GM19467 (cell line): ENCODE results near the gene FGF18.

Experiments used
- ATAC-seq: cut with Tn5 transposase; IDR thresholded peaks from one replicate; pipeline ENCODE4 v1.9.1; 2021; ENCODE audit warnings: mild to moderate bottlenecking, moderate library complexity; ENCODE audit not compliant: unreplicated experiment

Gene FGF18

DNA sequence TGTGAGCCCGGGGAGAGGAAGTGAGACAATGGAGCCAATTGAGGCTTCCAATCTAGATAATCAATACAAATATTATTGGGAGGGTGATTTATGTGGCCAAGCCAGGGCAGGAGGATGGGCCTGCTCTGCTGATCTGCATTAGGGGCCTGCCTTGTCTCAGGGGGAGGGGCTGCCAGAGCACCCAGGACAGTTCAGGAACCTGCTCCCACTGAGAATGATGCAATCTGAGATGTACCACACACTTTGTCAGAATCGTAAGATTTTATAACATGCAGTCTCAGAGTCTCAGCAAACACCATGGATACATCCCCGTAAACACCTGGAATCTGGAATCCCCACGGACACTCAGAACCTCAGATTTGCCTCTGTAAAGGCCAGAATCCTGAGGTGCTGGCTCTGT, 19.3 kb downstream of the FGF18 start:
- no peak for ATAC-seq

DNA sequence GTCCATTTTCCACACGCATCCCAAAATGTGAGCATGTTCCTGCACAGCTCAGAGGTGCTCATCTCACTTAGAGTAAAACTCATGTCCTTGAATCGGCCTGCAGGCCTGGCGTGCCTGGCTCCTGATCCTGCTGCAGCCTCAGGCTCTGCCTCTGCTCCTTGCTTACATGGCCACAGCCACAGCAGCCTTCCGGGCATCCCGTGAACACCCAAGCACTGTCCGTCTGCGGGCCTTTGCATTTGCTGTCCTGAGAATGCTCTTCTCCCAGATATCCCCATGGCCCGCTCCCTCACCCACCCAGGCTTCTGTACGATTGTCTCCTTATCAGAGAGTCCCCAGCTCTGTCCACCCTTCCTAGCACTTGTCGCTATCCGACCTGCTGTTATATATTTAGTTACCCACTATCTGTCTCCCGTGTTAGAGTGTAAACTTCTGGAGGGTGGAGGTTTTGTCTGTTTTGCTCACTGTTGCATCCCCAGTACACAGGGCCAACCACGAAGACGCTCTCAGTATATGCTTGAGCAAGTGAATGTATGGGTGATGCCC, 21.9 kb downstream of the FGF18 start:
- ATAC-seq: no peak

DNA sequence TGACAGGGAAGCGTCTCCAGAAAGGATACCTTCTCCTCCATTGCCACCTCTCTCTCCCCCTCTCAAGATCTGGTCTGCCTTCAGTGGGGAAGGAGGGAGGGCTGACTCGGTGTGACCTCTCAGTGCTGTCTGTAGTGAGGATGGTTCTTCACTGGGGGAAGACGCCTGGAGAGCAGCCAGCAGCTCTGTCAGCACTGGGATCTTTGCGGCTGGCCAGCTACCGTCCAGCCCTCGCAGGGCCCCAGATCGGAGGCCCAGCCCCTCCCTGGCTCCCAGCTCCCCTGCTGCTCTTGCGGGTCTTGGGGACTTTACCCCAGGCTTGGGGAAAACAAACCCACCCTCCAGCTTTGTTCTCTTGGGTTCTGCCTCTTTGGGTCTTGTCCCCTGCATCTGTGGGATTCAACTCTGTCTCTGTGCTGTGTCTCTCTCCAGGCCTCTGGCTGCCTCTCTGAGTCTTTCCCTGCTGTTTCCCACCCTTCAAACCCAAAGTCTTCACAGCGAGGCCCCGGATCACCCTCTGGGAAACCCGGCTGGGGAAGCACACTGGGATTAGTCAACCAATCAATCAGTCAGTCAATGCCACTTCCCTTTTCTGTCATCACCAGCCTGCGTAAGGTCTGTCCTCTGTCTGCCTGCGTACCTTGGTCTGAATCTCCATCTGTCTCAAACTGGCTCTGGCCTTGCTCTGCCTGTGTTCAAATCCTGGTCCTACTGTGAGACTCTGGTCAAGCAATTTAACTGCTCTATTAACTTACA, 23.0 kb downstream of the FGF18 start:
- ATAC-seq: no peak

DNA sequence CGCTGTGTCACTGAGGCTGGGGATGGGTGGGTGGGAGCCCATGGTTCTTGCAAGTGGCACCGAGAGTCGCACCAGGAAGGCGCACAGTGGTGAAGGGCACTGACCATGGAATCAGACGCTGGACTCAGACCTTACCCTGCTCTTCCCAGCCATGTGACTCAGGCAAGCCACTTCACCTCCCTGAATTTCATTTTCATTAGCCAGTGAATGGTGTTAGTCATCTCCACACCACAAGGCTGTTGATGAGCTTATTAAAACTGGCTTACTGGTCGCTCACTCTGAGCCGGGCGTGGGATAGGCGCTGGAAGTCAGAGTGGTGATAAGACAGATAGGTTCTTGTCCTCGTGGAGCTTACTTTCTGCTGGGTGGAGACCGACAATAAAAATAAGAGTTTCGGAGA, 25.1 kb downstream of the FGF18 start:
- ATAC-seq: no peak

DNA sequence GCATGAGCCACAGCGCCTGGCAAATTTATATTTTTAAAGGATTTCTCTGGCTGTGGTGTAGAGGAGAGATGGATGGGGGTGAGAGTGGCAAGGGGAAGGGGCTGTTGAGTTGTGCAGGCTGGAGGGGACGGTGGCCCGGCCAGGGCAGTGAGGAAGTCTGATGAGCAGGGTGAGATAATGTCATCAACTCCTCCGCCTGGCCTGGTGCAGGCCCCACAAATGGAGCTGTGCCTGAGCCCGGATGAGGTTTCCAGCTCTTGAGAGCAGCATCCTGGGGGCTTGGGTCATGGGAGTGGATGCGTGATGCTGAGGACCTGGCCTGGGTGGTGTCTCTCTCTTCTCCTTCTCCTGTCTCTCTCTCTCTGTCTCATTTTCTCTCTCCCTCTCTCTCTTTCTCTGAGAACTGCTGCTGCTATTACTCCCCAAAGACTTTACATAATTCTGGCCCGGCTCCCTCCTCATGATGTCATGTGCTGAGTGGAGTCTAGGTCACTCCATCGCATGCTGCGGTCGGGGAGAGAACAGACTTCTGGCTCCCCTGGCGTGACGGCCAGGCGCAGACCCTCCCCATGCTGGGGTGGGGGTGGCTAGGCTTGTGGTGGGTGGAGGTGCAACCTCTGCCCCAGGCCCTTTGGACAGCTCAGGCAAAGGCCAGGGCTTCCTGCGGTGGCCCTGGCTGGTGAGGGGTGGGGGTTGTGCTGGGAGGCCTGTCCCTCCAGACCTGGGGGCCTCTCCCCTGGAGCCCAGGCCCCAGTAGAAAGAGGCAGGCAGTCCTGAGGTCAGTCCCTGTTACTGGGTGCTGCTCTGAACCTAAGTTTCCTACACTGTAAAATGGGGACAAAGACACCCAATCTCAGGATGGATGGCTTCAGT, 26.4 kb downstream of the FGF18 start:
- ATAC-seq: no peak

DNA sequence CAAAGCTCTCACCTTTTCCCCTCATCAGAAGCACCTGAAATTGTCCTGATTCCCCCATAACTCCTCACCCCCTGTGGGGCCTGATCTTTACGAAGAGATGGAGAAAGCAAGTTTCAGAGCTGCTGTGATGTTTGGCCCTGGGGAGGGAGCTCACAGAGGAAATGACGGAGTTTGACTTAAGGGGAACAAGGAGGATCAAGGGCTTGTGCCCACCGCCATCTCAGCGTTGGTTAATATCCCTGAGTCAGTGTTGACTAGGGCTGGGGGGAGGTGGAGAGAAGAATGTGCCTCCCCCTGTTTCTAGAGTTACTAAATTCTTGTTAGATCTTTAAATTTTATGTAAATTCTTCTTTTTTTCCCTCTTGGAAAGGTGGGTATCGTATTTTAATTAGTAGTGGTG, 27.8 kb downstream of the FGF18 start:
- no peak for ATAC-seq

DNA sequence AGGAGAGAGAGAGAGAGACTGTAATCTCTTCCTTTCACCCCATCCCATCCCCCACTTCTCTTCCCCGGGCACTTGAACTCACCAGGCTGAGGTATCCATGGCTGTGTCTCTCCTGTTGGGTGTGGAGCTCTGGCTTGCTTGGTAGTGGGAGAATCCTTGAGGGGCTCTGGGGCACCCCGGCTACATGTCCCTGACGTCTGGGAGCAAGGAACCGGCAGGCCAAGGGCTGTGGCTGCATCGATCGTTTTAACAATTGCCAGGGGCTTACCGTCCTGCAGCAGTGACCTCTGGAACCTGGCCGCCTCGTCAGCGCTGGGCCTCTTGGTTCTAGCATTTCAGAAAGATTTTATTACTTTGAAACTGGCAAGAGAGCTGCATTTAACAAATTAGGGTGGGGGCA, 30.0 kb downstream of the FGF18 start:
- ATAC-seq: no peak

DNA sequence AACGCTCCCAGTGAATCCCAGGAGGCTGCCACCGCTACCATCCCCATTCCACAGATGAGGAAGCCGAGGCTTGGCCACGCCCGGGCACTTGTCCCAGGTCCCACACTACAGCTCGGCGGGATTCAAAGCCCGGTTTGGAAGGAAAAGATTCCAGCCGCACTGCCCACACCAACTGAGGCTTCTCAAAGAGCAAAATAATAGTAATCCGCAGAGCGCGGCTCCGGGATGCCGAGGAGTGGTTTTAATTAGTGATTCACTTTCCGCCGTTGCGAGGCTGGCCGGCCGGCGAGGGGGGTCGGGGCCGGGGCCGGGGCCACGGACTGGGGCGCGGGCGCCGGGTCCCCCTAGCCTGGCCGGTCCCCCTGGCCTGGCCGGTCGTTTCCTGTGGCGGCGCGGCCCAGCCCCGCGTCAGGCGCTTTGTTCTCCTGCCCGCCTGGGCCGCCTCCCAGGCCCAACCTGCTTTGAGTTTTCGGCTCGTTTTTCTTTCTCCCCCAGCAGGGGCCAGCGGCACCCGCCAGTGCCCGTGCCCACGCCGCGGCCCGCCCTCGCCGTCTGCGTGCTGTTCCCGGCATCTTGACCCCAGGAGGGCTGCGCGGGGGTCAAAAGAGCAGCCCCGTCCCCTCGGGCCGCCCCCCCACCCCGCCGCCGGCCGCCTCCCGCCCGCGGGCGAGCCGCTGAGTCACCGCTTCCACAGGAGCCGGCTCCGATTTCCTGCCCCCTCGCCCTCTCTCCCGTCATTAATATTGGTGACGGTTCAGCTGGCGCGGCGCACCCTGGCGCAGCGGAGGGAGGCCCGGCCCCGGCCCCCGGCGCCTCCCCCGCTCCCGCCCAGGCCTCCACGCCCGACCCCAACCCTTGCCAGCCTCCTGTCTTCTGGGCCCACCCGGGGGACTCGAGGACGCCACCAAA, 31.2 kb downstream of the FGF18 start:
- no peak for ATAC-seq

DNA sequence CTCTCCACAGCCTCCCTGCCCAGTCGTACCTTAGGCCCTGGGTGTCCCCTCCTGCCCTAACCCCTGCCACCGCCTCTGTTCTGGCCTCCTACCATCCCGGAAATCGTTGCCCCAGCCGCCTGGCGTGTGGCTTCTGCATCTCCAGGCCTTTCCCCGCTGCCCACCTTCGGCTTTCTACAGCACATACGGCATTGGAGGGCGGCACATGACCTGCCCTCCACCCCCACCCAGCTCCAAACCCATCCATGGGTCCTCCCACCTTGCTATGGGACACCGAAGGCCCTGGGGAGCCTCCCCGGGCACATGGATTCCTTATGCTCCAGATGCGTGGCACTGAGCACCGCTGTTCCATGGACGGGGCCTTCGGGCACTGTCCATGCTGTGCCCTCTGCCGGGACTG, 32.0 kb downstream of the FGF18 start:
- ATAC-seq: no peak

DNA sequence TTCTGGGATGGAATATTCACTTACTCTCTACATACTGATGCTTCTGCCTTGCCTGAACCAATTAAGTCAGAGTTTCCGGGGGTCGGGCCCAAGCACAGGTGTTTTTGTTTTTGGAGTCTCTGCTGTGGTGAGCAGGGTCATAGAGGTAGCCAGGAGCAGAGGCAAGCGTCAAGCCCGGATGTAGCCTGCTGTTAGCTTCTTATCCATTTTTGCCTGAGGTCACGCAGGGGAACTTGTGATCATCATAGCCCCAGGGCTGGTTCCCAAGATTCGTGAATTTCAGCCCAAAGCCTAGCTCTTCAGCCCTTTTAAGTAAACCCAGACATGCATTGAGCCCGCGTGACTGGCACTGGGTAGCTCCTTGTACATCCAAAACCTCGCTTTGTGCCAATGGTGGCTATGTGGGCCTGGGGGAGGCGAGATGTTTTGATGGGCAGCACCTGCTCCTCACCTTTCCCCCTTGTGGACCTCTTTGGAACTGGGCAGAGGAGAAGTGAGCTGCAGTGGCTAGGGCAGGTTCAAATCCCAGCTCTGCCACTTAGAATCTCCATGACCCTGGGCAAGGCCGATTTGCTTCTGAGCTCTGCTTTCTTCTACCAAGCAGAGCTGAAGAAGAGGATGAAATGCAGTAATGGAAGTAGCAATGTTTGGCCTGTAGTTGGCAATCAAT, 33.7 kb downstream of the FGF18 start:
- no peak for ATAC-seq

DNA sequence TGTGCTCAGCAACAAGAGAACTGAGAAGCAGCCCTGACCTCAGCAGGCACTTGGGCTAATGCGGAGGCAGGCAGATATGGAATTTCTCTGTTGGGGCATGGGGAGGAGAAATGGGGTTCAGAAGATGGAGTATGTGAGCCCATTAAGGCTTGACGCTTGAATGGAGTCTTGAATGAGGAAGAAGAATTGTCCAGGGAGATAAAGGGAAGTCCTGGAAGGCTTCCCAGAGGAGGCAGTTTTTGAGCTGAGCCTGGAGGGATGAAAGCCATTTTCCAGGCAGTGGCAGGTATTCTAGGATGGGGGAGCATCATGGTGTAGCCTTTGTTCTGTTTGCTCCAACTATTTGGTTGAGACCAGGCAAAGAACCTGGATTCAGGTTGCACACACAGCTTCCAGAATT, 34.5 kb downstream of the FGF18 start:
- no peak for ATAC-seq

DNA sequence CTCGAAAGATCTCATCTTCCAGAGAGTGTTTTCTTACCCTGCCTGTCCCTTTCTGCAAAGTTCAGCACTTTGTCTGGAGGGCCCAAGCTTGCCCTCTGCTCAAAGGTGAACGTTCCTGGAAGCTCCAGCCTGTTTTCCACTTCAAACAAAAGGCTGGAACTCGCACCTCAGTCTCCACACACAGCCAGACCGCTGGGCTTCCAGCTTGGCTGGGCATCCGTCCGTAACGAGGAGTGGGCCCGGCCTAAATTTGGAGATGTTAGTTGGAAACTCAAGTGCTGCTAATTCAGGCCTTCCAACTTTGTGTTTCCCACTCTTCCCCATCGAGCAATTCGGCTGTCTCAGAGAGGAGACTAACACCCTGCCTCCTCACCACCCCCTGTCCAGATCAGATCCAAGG, 35.1 kb downstream of the FGF18 start:
- ATAC-seq: no peak

DNA sequence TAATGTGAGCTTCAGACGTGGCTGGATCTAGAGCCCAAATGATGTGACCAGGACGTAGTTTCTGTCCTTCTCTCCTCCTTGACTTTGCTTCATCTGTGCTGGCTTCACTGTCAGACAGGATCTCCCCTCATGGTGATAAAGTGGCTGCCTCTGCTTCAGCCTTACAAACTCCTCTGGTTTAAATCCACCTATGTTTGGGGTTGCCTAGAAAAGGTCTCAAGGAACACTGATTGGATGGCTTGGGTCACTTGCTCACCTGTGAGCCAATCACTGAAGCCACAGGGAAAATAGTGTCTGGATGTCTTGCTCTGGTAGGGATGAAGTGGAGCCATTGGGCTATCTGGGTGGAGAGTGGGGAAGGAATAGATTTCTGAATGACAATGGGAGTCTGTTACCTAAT, 36.1 kb downstream of the FGF18 start:
- ATAC-seq: no peak

DNA sequence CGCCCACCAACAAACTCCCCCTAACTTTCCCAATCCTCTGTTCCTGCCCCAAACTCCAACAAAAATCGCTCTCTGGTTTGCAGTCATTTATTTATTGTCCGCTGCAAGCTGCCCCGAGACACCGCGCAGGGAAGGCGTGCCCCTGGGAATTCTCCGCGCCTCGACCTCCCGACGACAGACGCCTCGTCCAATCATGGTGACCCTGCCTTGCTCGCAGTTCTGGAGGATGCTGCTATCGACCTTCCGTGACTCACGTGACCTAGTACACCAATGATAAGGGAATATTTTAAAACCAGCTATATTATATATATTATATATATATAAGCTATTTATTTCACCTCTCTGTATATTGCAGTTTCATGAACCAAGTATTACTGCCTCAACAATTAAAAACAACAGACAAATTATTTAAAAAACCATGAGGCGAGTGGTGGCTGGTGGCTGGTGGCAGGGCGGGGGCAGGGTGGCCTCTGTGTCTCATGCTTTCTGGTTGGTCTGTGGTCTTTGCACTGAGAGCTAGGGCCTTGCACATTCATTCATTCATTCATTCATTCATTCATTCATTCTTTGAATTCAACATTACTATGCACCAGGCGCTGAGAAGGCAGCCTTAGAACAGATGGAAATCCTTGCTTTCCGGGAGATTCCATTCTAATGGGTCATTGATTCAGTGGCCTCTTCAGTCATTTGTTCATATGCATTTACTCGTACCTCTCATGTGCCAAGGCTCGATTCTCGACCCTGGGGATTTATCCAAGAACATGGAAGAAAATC, 37.9 kb downstream of the FGF18 start:
- ATAC-seq: no peak

DNA sequence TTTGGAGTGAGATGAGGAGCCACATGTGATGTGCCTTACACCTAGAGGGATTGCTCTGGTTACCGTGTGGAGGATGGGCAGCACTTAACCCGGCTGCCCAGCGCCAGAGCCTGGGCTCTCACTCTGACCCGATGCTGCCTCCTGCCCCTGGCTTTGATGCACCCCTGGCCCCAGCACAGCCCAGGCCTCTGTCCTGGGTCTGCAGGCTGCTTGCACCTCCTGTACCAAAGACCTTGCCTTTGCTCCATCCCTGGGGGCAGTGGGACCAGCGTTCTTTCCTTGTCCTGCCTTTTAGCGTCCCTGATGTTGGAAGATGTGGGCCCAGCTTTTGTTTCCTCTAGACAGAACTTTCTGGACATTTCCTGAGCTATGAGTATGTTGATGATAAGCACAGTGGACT, 40.4 kb downstream of the FGF18 start:
- no peak for ATAC-seq

DNA sequence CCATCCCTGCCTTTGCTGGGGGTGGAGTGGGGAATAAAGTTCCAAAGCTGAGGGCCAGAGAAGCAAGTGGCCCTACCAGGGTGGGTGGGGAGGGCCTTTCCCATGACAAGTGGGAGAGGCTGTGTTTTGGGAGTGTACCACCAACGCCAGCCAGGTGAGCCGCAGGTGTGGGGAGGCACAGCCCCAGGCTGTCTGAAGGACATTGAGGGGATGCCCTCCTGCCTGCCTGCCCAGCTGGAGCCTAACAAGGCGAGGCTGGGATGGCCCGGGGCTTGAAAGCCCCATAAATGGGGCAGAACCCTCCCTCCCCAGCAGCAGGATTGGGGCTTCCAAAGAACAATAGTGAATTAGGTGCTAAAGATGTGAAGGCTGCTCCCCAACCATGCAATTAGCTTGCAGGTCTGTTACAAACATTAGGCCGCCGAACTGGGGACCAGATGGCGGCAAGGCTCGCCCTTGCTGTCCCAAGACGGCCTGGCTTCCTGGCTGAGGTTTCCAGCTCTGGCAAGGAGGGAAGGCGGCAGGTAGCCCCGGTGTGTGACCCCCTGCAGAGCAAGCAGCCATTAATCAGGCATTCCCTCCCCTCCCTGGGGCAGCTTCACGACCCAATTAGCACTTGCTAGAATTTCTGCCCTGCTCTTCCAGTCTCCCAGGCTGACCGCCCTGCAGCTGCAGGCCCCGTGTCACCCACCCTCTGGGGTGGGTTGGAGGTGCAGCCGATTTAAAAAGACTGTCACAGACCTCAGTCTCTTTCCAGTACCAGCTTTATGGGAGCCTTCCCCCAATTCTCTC, 42.9 kb downstream of the FGF18 start:
- ATAC-seq: no peak

DNA sequence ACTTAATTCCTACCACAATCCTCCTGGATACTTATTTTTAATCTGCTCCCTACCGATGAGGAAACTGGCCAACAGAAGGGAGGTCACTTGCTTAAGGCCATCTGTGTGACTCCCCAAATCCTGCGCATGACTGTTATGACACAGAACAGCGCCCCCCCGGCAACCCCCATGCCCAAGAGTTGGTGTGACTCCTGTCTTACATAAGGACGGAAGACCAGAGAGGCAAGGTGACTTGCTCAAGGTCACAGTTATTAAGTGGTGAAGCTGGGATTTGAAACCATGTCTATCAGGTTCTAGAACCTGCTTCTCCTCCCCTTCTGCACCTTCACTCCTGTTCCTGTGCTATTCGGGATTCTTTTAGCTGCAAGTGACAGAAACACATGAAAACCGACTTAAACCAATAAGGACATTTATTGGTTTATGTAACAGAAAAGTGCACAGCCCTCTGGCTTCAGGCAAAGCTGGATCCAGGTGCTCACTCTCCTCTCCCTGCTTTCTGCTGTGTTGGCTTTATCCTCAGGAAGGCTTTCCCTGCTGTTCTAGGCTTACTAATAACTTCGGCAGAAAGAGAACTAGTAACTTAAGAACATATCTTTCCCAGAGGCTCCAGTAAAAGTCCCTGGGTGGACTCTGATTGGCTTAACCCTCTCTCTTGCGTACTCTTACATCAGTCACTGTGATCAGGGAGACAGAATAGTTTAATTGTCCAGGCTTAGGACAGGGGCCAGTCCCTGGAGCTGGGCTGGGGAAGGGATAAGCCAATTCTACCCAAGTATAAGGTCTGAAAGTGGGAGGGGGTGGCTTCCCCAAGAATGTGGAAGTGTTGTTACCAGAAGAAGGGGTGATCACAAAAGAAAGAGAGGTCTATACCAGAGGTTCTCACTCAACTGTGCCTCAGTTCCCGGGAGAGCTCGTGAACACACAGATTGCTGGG, 43.7 kb downstream of the FGF18 start:
- no peak for ATAC-seq

DNA sequence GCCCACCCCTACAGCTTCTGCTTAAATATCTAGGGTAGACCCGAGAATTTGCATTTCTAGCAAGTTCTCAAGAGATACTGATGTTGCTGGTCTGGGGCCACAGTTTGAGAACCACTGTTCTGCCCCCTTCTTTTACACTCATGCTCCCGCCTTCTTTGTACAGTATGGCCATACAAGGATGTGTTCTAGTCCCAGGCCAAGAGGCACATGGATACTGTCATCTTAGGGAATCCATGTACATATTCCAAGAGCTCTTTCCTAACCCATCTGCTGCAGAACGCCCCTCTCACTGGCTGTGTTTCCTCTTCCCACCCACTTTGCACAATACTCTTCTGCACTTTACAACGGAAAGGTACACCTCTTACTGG, 44.4 kb downstream of the FGF18 start:
- no peak for ATAC-seq
